Spleen (tissue), 11 donors: ENCODE data around the gene CPNE1. TPM values are rescaled to one million over a fixed set of nuclear protein-coding genes. Genes with fewer than 3 reads are reported as not detected.

Source experiments
- DNase-seq: peaks from one replicate; pipeline ENCODE4 v3.0.0-alpha.2; 2020
- H3K27ac ChIP-seq, 8 donors: fragments of 200-600 bp; sonication (generic) in 7 of 8; 1 replicate in 4 of 8; 2 replicates in 4 of 8; pipeline versions ENCODE4 v1.5.0 to v1.8.0; 2016 to 2021; ENCODE audit warnings: inconsistent platforms in 4 of 8, mild to moderate bottlenecking in 4 of 8, moderate library complexity in 1 of 8
- H3K27me3 ChIP-seq, 7 donors: fragments of 200-600 bp; sonication (generic) in 6 of 7; replicated peaks in 1 of 7; 1 replicate in 4 of 7; 2 replicates in 3 of 7; pipeline versions ENCODE4 v1.5.0 to v1.8.0; 2016 to 2021; ENCODE audit warnings: inconsistent platforms in 3 of 7, mild to moderate bottlenecking in 1 of 7
- H3K36me3 ChIP-seq, 6 donors: fragments of 200-600 bp; sonication (generic) in 5 of 6; 1 replicate in 4 of 6; 2 replicates in 2 of 6; pipeline versions ENCODE4 v1.5.0 to v1.8.0; 2016 to 2021; ENCODE audit warnings: inconsistent platforms in 2 of 6
- H3K4me1 ChIP-seq, 6 donors: fragments of 200-600 bp; sonication (generic) in 5 of 6; 1 replicate in 3 of 6; 2 replicates in 3 of 6; pipeline versions ENCODE4 v1.5.0 to v1.8.0; 2016 to 2021; ENCODE audit warnings: inconsistent platforms in 3 of 6
- H3K4me3 ChIP-seq, 8 donors: fragments of 200-600 bp; sonication (generic) in 7 of 8; 1 replicate in 4 of 8; 2 replicates in 4 of 8; pipeline versions ENCODE4 v1.5.0 to v1.8.0; 2016 to 2021; ENCODE audit warnings: inconsistent platforms in 4 of 8, mild to moderate bottlenecking in 4 of 8, moderate library complexity in 2 of 8
- H3K9me3 ChIP-seq, 8 donors: fragments of 200-600 bp; sonication (generic) in 7 of 8; 1 replicate in 4 of 8; 2 replicates in 4 of 8; pipeline versions ENCODE4 v1.5.0 to v1.8.0; 2016 to 2021; ENCODE audit warnings: inconsistent platforms in 4 of 8
- CTCF ChIP-seq, 11 experiments: fragments of 200-600 bp in 7 of 11; fragments of 450-650 bp in 4 of 11; sonication (generic) in 4 of 11; IDR thresholded peaks in 8 of 11; conservative IDR thresholded peaks in 3 of 11; 1 replicate in 7 of 11; 2 replicates in 4 of 11; pipeline versions ENCODE4 v1.4.0 to v1.8.0; 2016 to 2021; ENCODE audit warnings: antibody characterized with exemption in 11 of 11, inconsistent platforms in 4 of 11, mild to moderate bottlenecking in 1 of 11
- POLR2A ChIP-seq, 3 donors: fragments of 450-650 bp; IDR thresholded peaks; one replicate each; pipeline ENCODE4 v1.5.1; 2017; ENCODE audit warnings: antibody characterized with exemption in 3 of 3, mild to moderate bottlenecking in 1 of 3
- POLR2AphosphoS5 ChIP-seq, 3 donors: sonication (generic); formaldehyde crosslinking; IDR thresholded peaks; one replicate each; pipeline ENCODE4 v1.5.1; 2017; ENCODE audit warnings: antibody characterized with exemption in 3 of 3
- WGBS, 5 donors: extraction: QIAGEN DNeasy Blood & Tissue Kit in 3 of 5; methylation state at CpG; one replicate each; pipeline versions ENCODE4 v1.1.5 to v1.1.7; 2013 to 2018; 5-methylcytosine and 5-hydroxymethylcytosine counted together
- intact Hi-C: fragments of 100-400 bp; cut with DNase I; formaldehyde crosslinking; loops from one replicate; pipeline ENCODE4 v1.15.0; 2023; ENCODE audit warnings: low total_unique reads
- polyA plus RNA-seq, 3 donors: library from polyadenylated mRNA; stranded (reverse); fragments of 200-250 nt; gene quantifications; one replicate each; pipeline ENCODE4 v1.2.1, GENCODE V29; 2013
- total RNA-seq, 7 donors: library from RNA; depleted of rRNA in 3 of 7; stranded (reverse); fragments of >200 nt in 3 of 7; fragmentation: NEBNext Ultra II Directional in 4 of 7; extraction: Animal tissue kit (Norgen Biotek cat#: 25700) in 4 of 7; gene quantifications; one replicate each; pipeline versions ENCODE4 v1.1.0 to v1.2.1, GENCODE V29; 2016 to 2021
- donor health status: healthy with polysubstance abuse.
- donor health status: DM: no; HTN: no; CAD: no; lungs with moderate emphysema.
- donor health status: DM: no; HTN: no; CAD: no.
- donor health status: Bipolar disorder and iron deficiency.
- donor health status: healthy.
- donor health status: DM: no; HTN: no; CAD: no.
- donor health status: DM: yes; HTN: yes; CAD: no.

Gene CPNE1
- total and polyA plus RNA-seq, 10 donors: 93.9 to 247 (median 221) TPM

DNA sequence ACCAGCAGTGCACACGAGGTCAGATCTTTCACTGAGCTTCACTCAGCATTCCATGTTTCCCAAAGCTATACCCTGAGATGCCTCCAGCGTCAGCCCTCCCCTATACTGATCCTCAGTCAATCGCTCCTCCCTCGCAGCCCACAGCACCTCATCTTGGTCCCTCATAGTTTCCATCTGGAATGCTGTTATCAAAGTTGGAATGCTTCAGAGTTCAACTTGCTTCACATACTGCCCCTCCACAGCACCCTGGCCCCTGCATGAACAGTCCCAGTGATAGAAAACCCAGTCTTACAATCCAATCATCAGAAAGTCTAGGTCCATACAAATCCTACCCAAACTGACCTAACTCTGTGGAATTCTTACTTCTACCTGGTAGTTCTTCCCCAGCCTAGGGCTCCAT lies 29.0 kb downstream of the CPNE1 start:
- DNase-seq: no peak
- 87 to 94% (median 93%) methylated on average over 4 of the region's 4 CpGs for WGBS, 5 donors
- intact Hi-C loops: no loop called here

GRCh38 chr20:35632539-35633115 lies 32.1 kb downstream of the CPNE1 start:
- H3K36me3 ChIP-seq: peaks cover 0 to 53% (median 43%) of the 10 kb centered on the region in 6 donors
- TF ChIP-seq POLR2AphosphoS5 (IDR thresholded peaks at IDR 0.05) (peak; percentile 10 to 28 (median 24)), POLR2A (IDR thresholded peaks at IDR 0.05) (no peak)
- H3K4me1 ChIP-seq: peaks cover 0 to 23% (median 3%) of the 10 kb centered on the region in 6 donors
- no peak overlapping the region for H3K27ac ChIP-seq
- H3K27me3 ChIP-seq: no peaks in the 10 kb centered on the region
- H3K4me3 ChIP-seq: no peak overlapping the region
- 80 to 90% (median 87%) methylated on average over 9 to 13 of the region's 13 CpGs for WGBS, 5 donors
- no peak for DNase-seq
- intact Hi-C loops: no loop called here
- no peaks in the 10 kb centered on the region for H3K9me3 ChIP-seq

More for the DNA sequence above, 29.0 kb downstream of the CPNE1 start:
- no peak for TF ChIP-seq POLR2A (IDR thresholded peaks at IDR 0.05)
- TF ChIP-seq POLR2AphosphoS5 (IDR thresholded peaks at IDR 0.05): peak in 1 of 3 donors; percentile 8
- Histone ChIP-seq H3K4me3 (no peak overlapping the region), H3K27ac (no peak overlapping the region), H3K36me3 (peaks cover 0 to 23% (median 14%) of the 10 kb centered on the region in 6 donors), H3K4me1 (peaks cover 0 to 37% (median 3%) of the 10 kb centered on the region in 6 donors), H3K27me3 (no peaks in the 10 kb centered on the region), H3K9me3 (no peaks in the 10 kb centered on the region)

DNA sequence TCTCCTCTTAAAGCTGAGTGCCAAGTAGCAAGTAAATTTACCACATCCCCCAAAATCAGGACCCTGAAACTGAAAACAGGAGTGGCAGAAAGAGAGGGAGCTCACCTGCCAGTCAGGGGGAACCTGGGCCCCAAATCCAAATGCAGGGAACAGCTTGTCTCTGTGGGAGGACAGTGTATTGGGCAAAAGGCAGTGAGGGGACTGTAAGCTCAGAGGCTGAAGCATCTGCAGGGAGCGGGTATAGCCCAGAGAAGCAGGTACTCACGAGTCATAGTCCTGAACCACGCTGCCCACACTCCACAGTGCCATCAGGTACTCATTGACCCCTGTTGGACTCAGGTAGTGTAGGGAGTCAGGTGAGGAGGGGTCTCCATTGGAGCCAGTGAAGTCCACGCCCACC lies 34.1 kb downstream of the CPNE1 start:
- DNase-seq: no peak
- no peak for TF ChIP-seq POLR2A (IDR thresholded peaks at IDR 0.05)
- no peak for TF ChIP-seq POLR2AphosphoS5 (IDR thresholded peaks at IDR 0.05)
- no peak for TF ChIP-seq CTCF (IDR thresholded peaks at IDR 0.05 in 8 of 11, conservative IDR thresholded peaks at IDR 0.05 in 3 of 11)
- intact Hi-C loops: no loop called here
- H3K27ac ChIP-seq: peak overlapping the region in 1 of 8 donors; percentile 17
- no peaks in the 10 kb centered on the region for H3K9me3 ChIP-seq
- no peak overlapping the region for H3K4me3 ChIP-seq
- WGBS, 5 donors: 95 to 99% (median 95%) methylated on average over 4 of the region's 4 CpGs
- peaks cover 0 to 11% (median 3%) of the 10 kb centered on the region in 6 donors for H3K4me1 ChIP-seq
- H3K27me3 ChIP-seq: no peaks in the 10 kb centered on the region
- peaks cover 0 to 73% (median 63%) of the 10 kb centered on the region in 6 donors for H3K36me3 ChIP-seq

- peak overlapping the region in 3 of 8 donors; percentile 36 to 58 (median 56) for H3K27ac ChIP-seq
- DNase-seq: no peak
- intact Hi-C loops: loop anchor here (10.0 kb wide), 1 partner anchor 165 kb away; no protein-coding TSS in a partner anchor
These were observed 35.1 kb downstream of the CPNE1 start for GRCh38 chr20:35629427-35630145.

More at GRCh38 chr20:35629427-35630145, 35.1 kb downstream of the CPNE1 start:
- Histone ChIP-seq H3K4me1 (peaks cover 0 to 9% (median 3%) of the 10 kb centered on the region in 6 donors), H3K27me3 (no peaks in the 10 kb centered on the region), H3K36me3 (peaks cover 0 to 83% (median 73%) of the 10 kb centered on the region in 6 donors), H3K4me3 (no peak overlapping the region), H3K9me3 (no peaks in the 10 kb centered on the region)
- WGBS, 5 donors: 87 to 96% (median 89%) methylated on average over 11 to 12 of the region's 12 CpGs
- TF ChIP-seq CTCF (IDR thresholded peaks at IDR 0.05 in 8 of 11, conservative IDR thresholded peaks at IDR 0.05 in 3 of 11) (no peak), POLR2AphosphoS5 (IDR thresholded peaks at IDR 0.05) (no peak), POLR2A (IDR thresholded peaks at IDR 0.05) (no peak)
